Renal cortex interstitium (tissue), 11 donors: ENCODE data around the gene CARS2. TPM values are rescaled to one million over a fixed set of nuclear protein-coding genes. Genes with fewer than 3 reads are reported as not detected.
"Not testable (repeated sequence)": the region's sequence is repeated elsewhere in the genome, so short reads cannot be mapped to it uniquely, and the experiment has no call there.

Experiments
- DNase-seq, 11 donors: peaks; one replicate each; pipeline ENCODE4 v3.0.0-alpha.2; 2013; ENCODE audit warnings: low read depth in 9 of 11, low spot score in 4 of 11; ENCODE audit errors: extremely low read depth in 1 of 11
- polyA plus RNA-seq, 3 donors: library from polyadenylated mRNA; unstranded; fragments of 120-200 nt; gene quantifications; one replicate each; pipeline ENCODE4 v1.2.1, GENCODE V29; 2013; ENCODE audit not compliant: insufficient read length in 3 of 3

The CARS2 gene
- polyA plus RNA-seq, 3 donors, result 46.5 to 76.1 (median 73.0) TPM

GRCh38 chr13:110713981-110714796 is 8.3 kb upstream of the CARS2 start:
- peak in 6 of 11 donors; percentile 37 to 56 (median 47) for DNase-seq

GRCh38 chr13:110713642-110713952 is 7.7 kb upstream of the CARS2 start, which contains the start of gene ING1:
Gene ING1, plus strand, starts transcription at chr13:110713700. Its CDS starts 450 bp downstream, at chr13:110714150.
- no peak for DNase-seq

GRCh38 chr13:110712849-110713641 is 7.1 kb upstream of the CARS2 start:
- peak; percentile 98 to 100 (median 99) for DNase-seq

GRCh38 chr13:110712081-110712848 is 6.3 kb upstream of the CARS2 start:
- peak in 9 of 11 donors; percentile 74 to 91 (median 87) for DNase-seq

GRCh38 chr13:110706570-110707372 is 855 bp upstream of the CARS2 start:
- DNase-seq, result no peak

GRCh38 chr13:110705356-110705825 is 525 bp downstream of the CARS2 start:
- DNase-seq, result no peak

- DNase-seq, result peak in 3 of 11 donors; percentile 21 to 52 (median 33)
These were observed 3.1 kb downstream of the CARS2 start for GRCh38 chr13:110702591-110703526.

GRCh38 chr13:110702089-110702488 is 3.8 kb downstream of the CARS2 start:
- no peak for DNase-seq

GRCh38 chr13:110701061-110701460 is 4.9 kb downstream of the CARS2 start:
- not testable (repeated sequence) for DNase-seq

- DNase-seq, result no peak
These were observed 5.3 kb downstream of the CARS2 start for GRCh38 chr13:110700641-110701040.

- DNase-seq, result no peak
These were observed 5.7 kb downstream of the CARS2 start for GRCh38 chr13:110700186-110700585.

- no peak for DNase-seq
These were observed 6.5 kb downstream of the CARS2 start for GRCh38 chr13:110699148-110700145.

GRCh38 chr13:110698689-110699088 is 7.2 kb downstream of the CARS2 start:
- no peak for DNase-seq

GRCh38 chr13:110697842-110698241 is 8.1 kb downstream of the CARS2 start:
- DNase-seq, result no peak

- DNase-seq, result no peak
These were observed 9.1 kb downstream of the CARS2 start for GRCh38 chr13:110696776-110697175.

- DNase-seq, result not testable (repeated sequence)
These were observed 10.1 kb downstream of the CARS2 start for GRCh38 chr13:110695774-110696173.
